ENCODE data around the gene PSMA5. TPM values are rescaled to one million over a fixed set of nuclear protein-coding genes. Genes with fewer than 3 reads are reported as not detected.
A peak's percentile ranks its signal among the peaks of the same experiment; 100 is the strongest.

Gene PSMA5
- polyA plus RNA-seq, 1 donor from 2014 or later: 99.8 TPM

DNA sequence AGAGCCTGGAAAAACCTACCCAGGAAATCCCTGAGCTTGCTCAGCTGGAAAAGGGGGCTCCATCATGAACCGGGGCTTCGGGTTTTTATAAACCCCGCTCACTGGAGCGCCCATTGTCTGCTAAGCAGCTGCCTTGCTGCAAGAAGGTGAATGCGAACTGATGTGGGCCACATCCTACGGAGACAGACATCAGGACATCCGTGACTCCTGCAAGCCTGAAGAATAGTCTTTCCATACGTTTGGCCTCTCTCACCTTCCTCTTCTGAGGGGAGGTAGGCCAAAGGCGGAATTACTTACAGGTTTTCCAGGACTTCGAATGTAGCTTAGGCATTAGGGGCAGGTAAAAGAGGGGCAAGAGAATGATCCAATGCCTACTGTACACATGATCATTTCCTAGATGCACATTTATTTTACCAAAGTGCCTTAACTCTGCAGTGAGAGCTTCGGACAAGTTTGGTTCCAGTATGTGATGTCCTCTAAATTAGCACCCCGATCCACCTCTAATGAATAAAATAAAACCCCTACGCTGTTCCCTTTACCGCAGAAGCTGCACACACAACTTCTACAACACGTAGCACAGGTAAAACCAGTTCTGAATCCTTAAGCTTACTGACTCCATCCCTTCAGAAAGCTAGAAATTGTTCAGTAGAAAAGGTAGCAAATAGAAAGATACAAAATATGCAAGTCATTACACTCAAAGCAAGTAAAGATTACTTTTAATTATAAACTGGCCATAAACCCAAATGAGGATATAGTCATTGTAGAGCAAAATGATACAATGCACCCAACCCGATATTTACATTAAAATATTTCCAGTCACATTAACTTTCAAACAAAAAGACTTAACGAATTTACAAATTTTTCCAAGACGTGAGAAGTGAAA, 27.7 kb downstream of the PSMA5 start:
- H3K27me3 ChIP-seq (ENCODE audit: insufficient read depth, low read depth, low read length): no peaks in the 10 kb centered on the region
- H3K27ac ChIP-seq (ENCODE audit: low read length): peak overlapping the region; percentile 97
- H3K36me3 ChIP-seq (ENCODE audit: insufficient read depth, low read length): no peaks in the 10 kb centered on the region
- peak overlapping the region; percentile 89 for H3K9ac ChIP-seq (ENCODE audit: low read length)
- peak overlapping the region; percentile 80 for H2AFZ ChIP-seq (ENCODE audit: low read depth, low read length)
- no peaks in the 10 kb centered on the region for H4K20me1 ChIP-seq (ENCODE audit: insufficient read depth)
- TF ChIP-seq RAD21 (conservative IDR thresholded peaks at IDR 0.05) (no peak), EP300 (conservative IDR thresholded peaks at IDR 0.05; ENCODE audit: poor library complexity, severe bottlenecking) (no peak), EZH2 (IDR thresholded peaks at IDR 0.05; ENCODE audit: borderline replicate concordance, insufficient read depth, low read length, poor library complexity, severe bottlenecking) (no peak), REST (IDR thresholded peaks at IDR 0.05; ENCODE audit: borderline replicate concordance) (no peak), POLR2AphosphoS5 (IDR thresholded peaks at IDR 0.05) (no peak), CTCF (IDR thresholded peaks at IDR 0.05; ENCODE audit: poor library complexity, severe bottlenecking) (peak; percentile 34), TAF1 (IDR thresholded peaks at IDR 0.05; ENCODE audit: low read depth) (no peak), MXI1 (conservative IDR thresholded peaks at IDR 0.05; ENCODE audit: poor library complexity, severe bottlenecking) (no peak), SMC3 (conservative IDR thresholded peaks at IDR 0.05; ENCODE audit: poor library complexity) (peak; percentile 13)
- H3K9me3 ChIP-seq (ENCODE audit: low read length): no peaks in the 10 kb centered on the region
- no peaks in the 10 kb centered on the region for H3K9me2 ChIP-seq (ENCODE audit: insufficient read depth, low read length)
- no peaks in the 10 kb centered on the region for H3F3A ChIP-seq (ENCODE audit: insufficient read depth, low read length, poor library complexity, severe bottlenecking)
- H3K4me2 ChIP-seq (ENCODE audit: low read length): peak overlapping the region; percentile 97
- H3K4me3 ChIP-seq (ENCODE audit: low read length): peak overlapping the region; percentile 81
- peaks cover 33% of the 10 kb centered on the region for H3K79me2 ChIP-seq (replicated peaks; ENCODE audit: insufficient read depth, low read length)

GRCh38 chr1:109397581-109398342, 28.5 kb downstream of the PSMA5 start, which contains the start of gene SORT1:
TSS of gene SORT1 (minus strand) at chr1:109397918. CDS start at chr1:109397892, 26 bp downstream.
- Histone ChIP-seq H3K27me3 (ENCODE audit: insufficient read depth, low read depth, low read length) (no peaks in the 10 kb centered on the region), H3K27ac (ENCODE audit: low read length) (peak within 1 kb of the TSS; percentile 97), H2AFZ (ENCODE audit: low read depth, low read length) (peak within 1 kb of the TSS; percentile 80), H3K36me3 (ENCODE audit: insufficient read depth, low read length) (peaks cover 4% of the 10 kb centered on the region), H3K9me2 (ENCODE audit: insufficient read depth, low read length) (no peaks in the 10 kb centered on the region), H3K9me3 (ENCODE audit: low read length) (no peaks in the 10 kb centered on the region), H3K9ac (ENCODE audit: low read length) (peak within 1 kb of the TSS; percentile 89), H3K79me2 (replicated peaks; ENCODE audit: insufficient read depth, low read length) (peaks cover 39% of the 10 kb centered on the region), H3K4me2 (ENCODE audit: low read length) (peak within 1 kb of the TSS; percentile 97), H4K20me1 (ENCODE audit: insufficient read depth) (no peaks in the 10 kb centered on the region), H3K4me3 (ENCODE audit: low read length) (peak within 1 kb of the TSS; percentile 81), H3F3A (ENCODE audit: insufficient read depth, low read length, poor library complexity, severe bottlenecking) (no peaks in the 10 kb centered on the region)
- TF ChIP-seq RAD21 (conservative IDR thresholded peaks at IDR 0.05) (peak; percentile 14), REST (IDR thresholded peaks at IDR 0.05; ENCODE audit: borderline replicate concordance) (peak; percentile 90), EZH2 (IDR thresholded peaks at IDR 0.05; ENCODE audit: borderline replicate concordance, insufficient read depth, low read length, poor library complexity, severe bottlenecking) (no peak), SMC3 (conservative IDR thresholded peaks at IDR 0.05; ENCODE audit: poor library complexity) (no peak), EP300 (conservative IDR thresholded peaks at IDR 0.05; ENCODE audit: poor library complexity, severe bottlenecking) (no peak), MXI1 (conservative IDR thresholded peaks at IDR 0.05; ENCODE audit: poor library complexity, severe bottlenecking) (peak; percentile 77), TAF1 (IDR thresholded peaks at IDR 0.05; ENCODE audit: low read depth) (peak; percentile 39), POLR2AphosphoS5 (IDR thresholded peaks at IDR 0.05) (peak; percentile 89), CTCF (IDR thresholded peaks at IDR 0.05; ENCODE audit: poor library complexity, severe bottlenecking) (no peak)

Measured in neural cell (in vitro differentiated cells).